Measurements from ENCODE around the gene MX2.

GRCh38 chr21:41393876-41394465 lies 32.1 kb downstream of the MX2 start:
- TF ChIP-seq, protein P1, sequence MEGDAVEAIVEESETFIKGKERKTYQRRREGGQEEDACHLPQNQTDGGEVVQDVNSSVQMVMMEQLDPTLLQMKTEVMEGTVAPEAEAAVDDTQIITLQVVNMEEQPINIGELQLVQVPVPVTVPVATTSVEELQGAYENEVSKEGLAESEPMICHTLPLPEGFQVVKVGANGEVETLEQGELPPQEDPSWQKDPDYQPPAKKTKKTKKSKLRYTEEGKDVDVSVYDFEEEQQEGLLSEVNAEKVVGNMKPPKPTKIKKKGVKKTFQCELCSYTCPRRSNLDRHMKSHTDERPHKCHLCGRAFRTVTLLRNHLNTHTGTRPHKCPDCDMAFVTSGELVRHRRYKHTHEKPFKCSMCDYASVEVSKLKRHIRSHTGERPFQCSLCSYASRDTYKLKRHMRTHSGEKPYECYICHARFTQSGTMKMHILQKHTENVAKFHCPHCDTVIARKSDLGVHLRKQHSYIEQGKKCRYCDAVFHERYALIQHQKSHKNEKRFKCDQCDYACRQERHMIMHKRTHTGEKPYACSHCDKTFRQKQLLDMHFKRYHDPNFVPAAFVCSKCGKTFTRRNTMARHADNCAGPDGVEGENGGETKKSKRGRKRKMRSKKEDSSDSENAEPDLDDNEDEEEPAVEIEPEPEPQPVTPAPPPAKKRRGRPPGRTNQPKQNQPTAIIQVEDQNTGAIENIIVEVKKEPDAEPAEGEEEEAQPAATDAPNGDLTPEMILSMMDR (IDR thresholded peaks at IDR 0.05): no peak
- TF ChIP-seq POLR2A (IDR thresholded peaks at IDR 0.05): no peak
